ENCODE data around the gene PSMD1.

DNA sequence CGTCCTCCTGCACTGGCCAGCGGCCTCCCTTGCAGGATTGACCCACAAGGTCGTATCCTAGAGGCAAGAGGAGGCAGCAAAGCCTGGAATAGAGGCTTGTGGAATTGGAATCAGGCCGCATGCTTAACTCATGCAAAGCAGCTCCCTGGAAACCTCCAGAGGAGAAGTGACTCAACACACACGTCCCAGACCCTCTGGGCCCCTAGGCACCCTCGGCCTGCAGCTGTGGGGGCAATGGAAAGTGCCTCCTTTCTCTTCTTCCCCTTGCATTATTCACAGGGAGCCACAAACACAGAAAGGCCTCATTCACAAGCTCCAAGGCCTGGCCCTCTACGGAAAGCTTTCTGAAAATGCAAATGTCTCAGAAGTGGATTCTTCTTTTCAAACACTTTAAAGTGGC is 41.2 kb upstream of the PSMD1 start:
- TF ChIP-seq, protein P1, sequence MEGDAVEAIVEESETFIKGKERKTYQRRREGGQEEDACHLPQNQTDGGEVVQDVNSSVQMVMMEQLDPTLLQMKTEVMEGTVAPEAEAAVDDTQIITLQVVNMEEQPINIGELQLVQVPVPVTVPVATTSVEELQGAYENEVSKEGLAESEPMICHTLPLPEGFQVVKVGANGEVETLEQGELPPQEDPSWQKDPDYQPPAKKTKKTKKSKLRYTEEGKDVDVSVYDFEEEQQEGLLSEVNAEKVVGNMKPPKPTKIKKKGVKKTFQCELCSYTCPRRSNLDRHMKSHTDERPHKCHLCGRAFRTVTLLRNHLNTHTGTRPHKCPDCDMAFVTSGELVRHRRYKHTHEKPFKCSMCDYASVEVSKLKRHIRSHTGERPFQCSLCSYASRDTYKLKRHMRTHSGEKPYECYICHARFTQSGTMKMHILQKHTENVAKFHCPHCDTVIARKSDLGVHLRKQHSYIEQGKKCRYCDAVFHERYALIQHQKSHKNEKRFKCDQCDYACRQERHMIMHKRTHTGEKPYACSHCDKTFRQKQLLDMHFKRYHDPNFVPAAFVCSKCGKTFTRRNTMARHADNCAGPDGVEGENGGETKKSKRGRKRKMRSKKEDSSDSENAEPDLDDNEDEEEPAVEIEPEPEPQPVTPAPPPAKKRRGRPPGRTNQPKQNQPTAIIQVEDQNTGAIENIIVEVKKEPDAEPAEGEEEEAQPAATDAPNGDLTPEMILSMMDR (IDR thresholded peaks at IDR 0.05), result no peak
- TF ChIP-seq POLR2A (IDR thresholded peaks at IDR 0.05; ENCODE audit: low read depth), result no peak

Measured in esophagus muscularis mucosa (tissue), 3 donors.